ENCODE measurements around the gene CLEC20A.

- TF ChIP-seq, protein P1, sequence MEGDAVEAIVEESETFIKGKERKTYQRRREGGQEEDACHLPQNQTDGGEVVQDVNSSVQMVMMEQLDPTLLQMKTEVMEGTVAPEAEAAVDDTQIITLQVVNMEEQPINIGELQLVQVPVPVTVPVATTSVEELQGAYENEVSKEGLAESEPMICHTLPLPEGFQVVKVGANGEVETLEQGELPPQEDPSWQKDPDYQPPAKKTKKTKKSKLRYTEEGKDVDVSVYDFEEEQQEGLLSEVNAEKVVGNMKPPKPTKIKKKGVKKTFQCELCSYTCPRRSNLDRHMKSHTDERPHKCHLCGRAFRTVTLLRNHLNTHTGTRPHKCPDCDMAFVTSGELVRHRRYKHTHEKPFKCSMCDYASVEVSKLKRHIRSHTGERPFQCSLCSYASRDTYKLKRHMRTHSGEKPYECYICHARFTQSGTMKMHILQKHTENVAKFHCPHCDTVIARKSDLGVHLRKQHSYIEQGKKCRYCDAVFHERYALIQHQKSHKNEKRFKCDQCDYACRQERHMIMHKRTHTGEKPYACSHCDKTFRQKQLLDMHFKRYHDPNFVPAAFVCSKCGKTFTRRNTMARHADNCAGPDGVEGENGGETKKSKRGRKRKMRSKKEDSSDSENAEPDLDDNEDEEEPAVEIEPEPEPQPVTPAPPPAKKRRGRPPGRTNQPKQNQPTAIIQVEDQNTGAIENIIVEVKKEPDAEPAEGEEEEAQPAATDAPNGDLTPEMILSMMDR (IDR thresholded peaks at IDR 0.05): no peak
- TF ChIP-seq POLR2A (IDR thresholded peaks at IDR 0.05): no peak
These were observed 43.4 kb upstream of the CLEC20A start for GRCh38 chr1:178540204-178540603.

Measured in adrenal gland (tissue), 5 donors.